ENCODE results near the gene BBIP1.
"Not testable (repeated sequence)": the region's sequence is repeated elsewhere in the genome, so short reads cannot be mapped to it uniquely, and the experiment has no call there.

Gene BBIP1

DNA sequence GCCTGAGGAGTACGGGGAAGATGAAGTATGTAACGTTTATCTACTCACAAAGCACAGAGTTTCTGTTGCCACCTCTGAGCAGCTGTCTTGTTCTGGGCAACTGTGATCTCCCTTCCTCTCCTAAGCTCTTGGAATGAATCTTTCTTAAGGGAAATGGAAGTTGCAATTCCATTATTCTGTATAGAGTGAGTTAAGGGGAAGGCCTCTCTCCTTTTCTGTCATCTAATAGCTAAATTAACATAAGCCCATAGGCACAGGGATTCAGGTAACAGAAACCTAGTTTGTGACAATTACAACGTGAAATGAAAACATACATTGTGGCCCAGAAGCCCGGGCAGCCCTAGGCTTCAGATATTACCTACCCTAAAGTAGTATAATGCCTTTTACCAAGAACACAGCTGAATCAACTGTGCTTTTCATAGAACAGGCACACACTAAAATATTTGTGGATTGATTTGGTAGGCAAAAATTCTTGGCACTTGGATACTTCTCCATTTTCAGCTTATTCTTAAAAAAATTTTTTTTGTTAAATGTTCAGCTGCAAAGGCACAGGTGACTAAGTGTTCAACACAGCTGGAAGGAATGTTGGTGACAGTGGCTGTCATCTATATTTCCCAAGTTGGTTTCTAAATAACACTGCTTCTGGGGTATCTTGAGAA, 51.0 kb downstream of the BBIP1 start:
- H3K4me3 ChIP-seq (ENCODE audit: low read depth, low read length, poor library complexity, severe bottlenecking), result peak overlapping the region; percentile 26
- H3K27ac ChIP-seq (ENCODE audit: low read depth, low read length, poor library complexity, severe bottlenecking), result peak overlapping the region; percentile 98
- peaks cover 87% of the 10 kb centered on the region for H3K4me1 ChIP-seq (ENCODE audit: insufficient read depth, low read length, severe bottlenecking)

DNA sequence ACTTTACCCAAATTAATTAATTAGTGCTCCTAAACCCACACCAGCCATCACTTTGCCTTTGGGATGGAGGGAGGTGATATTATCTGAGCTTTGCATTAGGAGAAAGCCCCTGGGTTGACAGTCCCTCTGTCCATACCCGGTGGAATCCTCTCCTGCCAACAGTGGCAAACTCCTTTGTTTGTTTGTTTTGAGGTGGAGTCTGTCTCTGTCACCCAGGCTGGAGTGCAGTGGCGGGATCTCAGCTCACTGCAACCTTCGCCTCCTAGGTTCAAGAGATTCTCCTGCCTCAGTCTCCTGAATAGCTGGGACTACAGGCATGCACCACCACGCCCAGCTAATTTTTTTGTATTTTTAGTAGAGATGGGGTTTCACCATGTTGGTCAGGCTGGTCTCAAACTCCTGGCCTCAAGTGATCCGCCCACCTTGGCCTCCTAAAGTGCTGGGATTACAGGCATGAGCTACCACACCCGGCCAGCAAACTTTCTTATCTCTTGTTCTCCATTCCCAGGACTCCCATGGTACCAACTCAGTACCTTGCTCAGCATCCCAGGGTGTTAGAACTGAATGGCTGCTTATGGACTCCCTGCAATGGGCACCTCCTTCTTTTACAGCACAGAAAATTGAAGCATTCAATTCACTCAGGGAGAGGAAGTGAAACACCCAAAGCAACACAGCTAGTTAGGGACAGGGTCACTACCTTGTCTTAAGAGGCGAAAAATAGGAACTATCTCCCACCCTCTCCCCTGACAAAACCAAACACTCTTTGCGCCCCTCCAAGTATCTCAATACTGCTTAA, 51.8 kb downstream of the BBIP1 start:
- peak overlapping the region; percentile 57 for H3K4me2 ChIP-seq (ENCODE audit: low read length)
- H3F3A ChIP-seq (ENCODE audit: insufficient read depth, low read length); H3K27me3 ChIP-seq (ENCODE audit: insufficient read depth, low read length); H2AFZ ChIP-seq (ENCODE audit: low read length); H3K79me2 ChIP-seq (ENCODE audit: insufficient read depth, low read length); H3K9me2 ChIP-seq (ENCODE audit: low read depth, low read length); H3K9me3 ChIP-seq (ENCODE audit: low read length); H3K36me3 ChIP-seq (ENCODE audit: insufficient read depth, low read length); H4K20me1 ChIP-seq (ENCODE audit: insufficient read depth, low read length): not testable (repeated sequence)
- peaks cover 94% of the 10 kb centered on the region for H3K4me1 ChIP-seq (ENCODE audit: insufficient read depth, low read length, severe bottlenecking)
- peak overlapping the region; percentile 98 for H3K27ac ChIP-seq (ENCODE audit: low read depth, low read length, poor library complexity, severe bottlenecking)
- peak overlapping the region; percentile 62 for H3K9ac ChIP-seq (ENCODE audit: low read length)
- peak overlapping the region; percentile 26 for H3K4me3 ChIP-seq (ENCODE audit: low read depth, low read length, poor library complexity, severe bottlenecking)

More for the DNA sequence above, 51.0 kb downstream of the BBIP1 start:
- Histone ChIP-seq H3K9me3 (ENCODE audit: low read length) (no peaks in the 10 kb centered on the region), H3K36me3 (ENCODE audit: insufficient read depth, low read length) (peaks cover 1% of the 10 kb centered on the region; the same call in 1 of the 2 replicates), H3K9ac (ENCODE audit: low read length) (peak overlapping the region; percentile 62), H3K79me2 (ENCODE audit: insufficient read depth, low read length) (peaks cover 5% of the 10 kb centered on the region), H3K27me3 (ENCODE audit: insufficient read depth, low read length) (no peaks in the 10 kb centered on the region), H3K4me2 (ENCODE audit: low read length) (peak overlapping the region; percentile 57), H3K9me2 (ENCODE audit: low read depth, low read length) (no peaks in the 10 kb centered on the region), H4K20me1 (ENCODE audit: insufficient read depth, low read length) (no peaks in the 10 kb centered on the region), H2AFZ (ENCODE audit: low read length) (no peak overlapping the region), H3F3A (ENCODE audit: insufficient read depth, low read length) (peaks cover 4% of the 10 kb centered on the region; the same call in 1 of the 2 replicates)
- TF ChIP-seq EZH2 (IDR thresholded peaks at IDR 0.05; ENCODE audit: borderline replicate concordance, low read length) (no peak), CTCF (IDR thresholded peaks at IDR 0.05; ENCODE audit: low read length) (no peak)

GRCh38 chr10:110865809-110866482, 53.0 kb downstream of the BBIP1 start:
- H3K9me3 ChIP-seq (ENCODE audit: low read length), result no peaks in the 10 kb centered on the region
- H4K20me1 ChIP-seq (ENCODE audit: insufficient read depth, low read length), result no peaks in the 10 kb centered on the region
- H3K27ac ChIP-seq (ENCODE audit: low read depth, low read length, poor library complexity, severe bottlenecking), result peak overlapping the region; percentile 98
- peaks cover 95% of the 10 kb centered on the region for H3K4me1 ChIP-seq (ENCODE audit: insufficient read depth, low read length, severe bottlenecking)
- no peaks in the 10 kb centered on the region for H3K9me2 ChIP-seq (ENCODE audit: low read depth, low read length)
- peak overlapping the region; percentile 62 for H3K9ac ChIP-seq (ENCODE audit: low read length)
- peak overlapping the region; percentile 66 for H3K4me2 ChIP-seq (ENCODE audit: low read length)
- H3K27me3 ChIP-seq (ENCODE audit: insufficient read depth, low read length), result no peaks in the 10 kb centered on the region
- peak overlapping the region; percentile 35 for H3K4me3 ChIP-seq (ENCODE audit: low read depth, low read length, poor library complexity, severe bottlenecking)
- no peaks in the 10 kb centered on the region for H3K36me3 ChIP-seq (ENCODE audit: insufficient read depth, low read length)
- H2AFZ ChIP-seq (ENCODE audit: low read length), result no peak overlapping the region
- no peak for TF ChIP-seq CTCF (IDR thresholded peaks at IDR 0.05; ENCODE audit: low read length)
- TF ChIP-seq EZH2 (IDR thresholded peaks at IDR 0.05; ENCODE audit: borderline replicate concordance, low read length), result no peak
- peaks cover 6% of the 10 kb centered on the region; the same call in 1 of the 2 replicates for H3F3A ChIP-seq (ENCODE audit: insufficient read depth, low read length)
- H3K79me2 ChIP-seq (ENCODE audit: insufficient read depth, low read length), result no peaks in the 10 kb centered on the region

Measured in OCI-LY1 (cell line).